Gastroesophageal sphincter (tissue), 3 donors: ENCODE measurements around the gene DMBT1.

Source experiments
- POLR2A ChIP-seq, 2 donors: fragments of 450-650 bp; IDR thresholded peaks; one replicate each; pipeline ENCODE4 v1.6.1; 2017; ENCODE audit warnings: antibody characterized with exemption in 2 of 2, mild to moderate bottlenecking in 2 of 2, moderate library complexity in 1 of 2
- TF ChIP-seq, protein P1 (sequence below), 4 experiments: fragments of 200-600 bp in 2 of 4; fragments of 450-650 bp in 2 of 4; sonication (generic) in 1 of 4; IDR thresholded peaks; one replicate each; pipeline ENCODE4 v1.5.1; 2017 to 2019; ENCODE audit warnings: antibody characterized with exemption in 4 of 4, mild to moderate bottlenecking in 2 of 4, moderate library complexity in 2 of 4

- TF ChIP-seq POLR2A (IDR thresholded peaks at IDR 0.05): no peak
- TF ChIP-seq, protein P1, sequence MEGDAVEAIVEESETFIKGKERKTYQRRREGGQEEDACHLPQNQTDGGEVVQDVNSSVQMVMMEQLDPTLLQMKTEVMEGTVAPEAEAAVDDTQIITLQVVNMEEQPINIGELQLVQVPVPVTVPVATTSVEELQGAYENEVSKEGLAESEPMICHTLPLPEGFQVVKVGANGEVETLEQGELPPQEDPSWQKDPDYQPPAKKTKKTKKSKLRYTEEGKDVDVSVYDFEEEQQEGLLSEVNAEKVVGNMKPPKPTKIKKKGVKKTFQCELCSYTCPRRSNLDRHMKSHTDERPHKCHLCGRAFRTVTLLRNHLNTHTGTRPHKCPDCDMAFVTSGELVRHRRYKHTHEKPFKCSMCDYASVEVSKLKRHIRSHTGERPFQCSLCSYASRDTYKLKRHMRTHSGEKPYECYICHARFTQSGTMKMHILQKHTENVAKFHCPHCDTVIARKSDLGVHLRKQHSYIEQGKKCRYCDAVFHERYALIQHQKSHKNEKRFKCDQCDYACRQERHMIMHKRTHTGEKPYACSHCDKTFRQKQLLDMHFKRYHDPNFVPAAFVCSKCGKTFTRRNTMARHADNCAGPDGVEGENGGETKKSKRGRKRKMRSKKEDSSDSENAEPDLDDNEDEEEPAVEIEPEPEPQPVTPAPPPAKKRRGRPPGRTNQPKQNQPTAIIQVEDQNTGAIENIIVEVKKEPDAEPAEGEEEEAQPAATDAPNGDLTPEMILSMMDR (IDR thresholded peaks at IDR 0.05): no peak
These were observed 82.4 kb downstream of the DMBT1 start for GRCh38 chr10:122642726-122643605.
